ENCODE measurements around the gene LCN6.

LCN6 gene

DNA sequence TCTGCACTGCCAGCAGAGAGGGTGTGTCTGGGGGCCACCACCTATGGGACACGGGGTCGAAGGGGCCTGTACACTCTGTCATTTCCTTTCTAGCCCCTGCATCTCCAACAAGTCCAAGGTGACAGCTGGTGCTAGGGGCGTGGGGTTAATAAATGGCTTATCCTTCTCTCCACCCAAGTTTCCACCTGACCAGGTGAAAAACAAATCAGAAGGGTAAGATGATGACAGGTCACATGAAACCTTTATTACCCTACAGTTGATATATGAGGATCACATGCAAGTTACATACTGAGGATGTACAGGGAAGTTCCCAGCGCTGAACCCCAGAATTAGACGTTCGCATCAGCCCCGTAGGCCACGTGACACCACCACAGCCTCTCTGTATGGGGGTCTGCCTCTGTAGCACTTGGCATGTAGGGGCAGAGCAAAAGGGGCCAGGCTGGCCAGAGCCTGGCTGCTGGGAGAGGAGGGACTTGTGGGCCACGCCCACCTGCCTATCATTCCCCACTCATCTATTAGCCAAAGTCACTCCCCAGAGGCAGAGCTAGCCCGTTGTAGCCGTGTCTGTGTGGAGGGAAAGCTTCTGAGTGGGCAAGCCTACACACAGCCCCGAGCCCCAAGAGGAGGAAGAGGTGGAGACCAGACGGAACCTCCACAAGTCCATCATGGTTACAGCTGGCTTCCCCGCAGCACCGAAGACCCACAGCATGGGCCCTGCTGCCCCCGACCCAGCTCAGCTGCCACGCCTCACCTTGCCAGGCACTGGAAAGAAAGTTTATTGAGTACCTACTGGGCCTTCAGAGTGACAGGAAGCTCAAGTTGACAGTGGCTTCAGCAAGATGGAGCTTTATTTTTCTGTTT, 45.0 kb upstream of the LCN6 start:
- no peaks in the 10 kb centered on the region; the same call in 1 of the 2 replicates for H3K36me3 ChIP-seq (ENCODE audit: control insufficient read depth, insufficient read depth, low read length)
- no peaks in the 10 kb centered on the region; the same call in 1 of the 2 replicates for H3K27me3 ChIP-seq (replicated peaks; ENCODE audit: control insufficient read depth, insufficient read depth, low read length)
- no peak overlapping the region for H3K4me3 ChIP-seq (replicated peaks; ENCODE audit: low read depth, low read length)
- no peak for DNase-seq (ENCODE audit: extremely low read depth, insufficient read length)
- no peak for TF ChIP-seq CTCF (IDR thresholded peaks at IDR 0.05; ENCODE audit: insufficient read depth, low read length, poor library complexity, severe bottlenecking)

- Histone ChIP-seq H3K27me3 (replicated peaks; ENCODE audit: control insufficient read depth, insufficient read depth, low read length) (no peaks in the 10 kb centered on the region; the same call in 1 of the 2 replicates), H3K36me3 (ENCODE audit: control insufficient read depth, insufficient read depth, low read length) (no peaks in the 10 kb centered on the region; the same call in 1 of the 2 replicates), H3K4me3 (replicated peaks; ENCODE audit: low read depth, low read length) (no peak overlapping the region)
- no peak for TF ChIP-seq CTCF (IDR thresholded peaks at IDR 0.05; ENCODE audit: insufficient read depth, low read length, poor library complexity, severe bottlenecking)
- no peak for DNase-seq (ENCODE audit: extremely low read depth, insufficient read length)
These were observed 44.2 kb upstream of the LCN6 start for GRCh38 chr9:136792321-136793085.

GRCh38 chr9:136791516-136792276, 43.4 kb upstream of the LCN6 start:
- Histone ChIP-seq H3K36me3 (ENCODE audit: control insufficient read depth, insufficient read depth, low read length) (no peaks in the 10 kb centered on the region; the same call in 1 of the 2 replicates), H3K27me3 (replicated peaks; ENCODE audit: control insufficient read depth, insufficient read depth, low read length) (no peaks in the 10 kb centered on the region; the same call in 1 of the 2 replicates), H3K4me3 (replicated peaks; ENCODE audit: low read depth, low read length) (peak overlapping the region; percentile 73)
- TF ChIP-seq CTCF (IDR thresholded peaks at IDR 0.05; ENCODE audit: insufficient read depth, low read length, poor library complexity, severe bottlenecking), result peak; percentile 99
- peak; percentile 75 for DNase-seq (ENCODE audit: extremely low read depth, insufficient read length)

GRCh38 chr9:136790640-136791515, 42.6 kb upstream of the LCN6 start, which contains the start of gene TMEM141:
Gene TMEM141 (plus strand): TSS chr9:136791344. CDS start chr9:136791371, 27 bp downstream.
- peak within 1 kb of the TSS; percentile 73 for H3K4me3 ChIP-seq (replicated peaks; ENCODE audit: low read depth, low read length)
- no peak for TF ChIP-seq CTCF (IDR thresholded peaks at IDR 0.05; ENCODE audit: insufficient read depth, low read length, poor library complexity, severe bottlenecking)

More at GRCh38 chr9:136790640-136791515, 42.6 kb upstream of the LCN6 start, which contains the start of gene TMEM141:
- no peaks in the 10 kb centered on the region; the same call in 1 of the 2 replicates for H3K27me3 ChIP-seq (replicated peaks; ENCODE audit: control insufficient read depth, insufficient read depth, low read length)
- no peaks in the 10 kb centered on the region; the same call in 1 of the 2 replicates for H3K36me3 ChIP-seq (ENCODE audit: control insufficient read depth, insufficient read depth, low read length)
- peak; percentile 99 for DNase-seq (ENCODE audit: extremely low read depth, insufficient read length)

All from GM06990 (cell line).